ENCODE results near the gene SLC17A7. TPM values are rescaled to one million over a fixed set of nuclear protein-coding genes. Genes with fewer than 3 reads are reported as not detected.

SLC17A7 gene
- total RNA-seq, 1 experiment from 2014 or later, result 1.6 TPM

GRCh38 chr19:49418511-49418910 lies 22.8 kb downstream of the SLC17A7 start (continued):
- TF ChIP-seq ERG (CRISPR knock-in tag; IDR thresholded peaks at IDR 0.05) (no peak), ESRRA (CRISPR knock-in tag; IDR thresholded peaks at IDR 0.05; ENCODE audit: borderline replicate concordance) (no peak), CBFB (CRISPR knock-in tag; IDR thresholded peaks at IDR 0.05; ENCODE audit: low read depth) (no peak), GTF2I (CRISPR knock-in tag; conservative IDR thresholded peaks at IDR 0.05) (no peak), ATF3 (CRISPR knock-in tag; conservative IDR thresholded peaks at IDR 0.05) (no peak), ATF2 (CRISPR knock-in tag; IDR thresholded peaks at IDR 0.05; ENCODE audit: borderline replicate concordance, low read depth) (no peak), ELF4 (CRISPR knock-in tag; IDR thresholded peaks at IDR 0.05; ENCODE audit: low read depth) (no peak), ZSCAN18 (CRISPR knock-in tag; IDR thresholded peaks at IDR 0.05) (no peak), JUN (CRISPR knock-in tag; IDR thresholded peaks at IDR 0.05) (no peak), ZNF512 (CRISPR knock-in tag; IDR thresholded peaks at IDR 0.05; ENCODE audit: borderline replicate concordance) (no peak)

GRCh38 chr19:49417088-49417487 lies 24.2 kb downstream of the SLC17A7 start:
- Mint-ChIP-seq H3K27me3 (ENCODE audit: low read depth) (peaks cover 40% of the 10 kb centered on the region), H3K27ac (no peak overlapping the region), H3K36me3 (no peaks in the 10 kb centered on the region), H3K9me3 (no peaks in the 10 kb centered on the region), H3K4me3 (no peak overlapping the region), H3K4me1 (peaks cover 71% of the 10 kb centered on the region)
- DNase-seq (ENCODE audit: low spot score) (peak; percentile 70), ATAC-seq (peak; percentile 55)
- CTCF ChIA-PET, result interaction anchor here (0.7 to 8.4 kb wide), 29 partner anchors 8 to 423 kb away, joined by 3 to 120 read pairs (median 5); partner anchors contain the start of genes DKKL1, KASH5, RUVBL2 and SLC17A7
- POLR2A ChIA-PET, result interaction anchor here (0.6 to 2.0 kb wide), 5 partner anchors 14 to 260 kb away, joined by 3 to 13 read pairs (median 3); partner anchors contain the start of genes PRMT1 and TEAD2
- 0 out of 2 replicates have a peak, but pooled peaks have one; percentile 33 for TF ChIP-seq E2F5 (CRISPR knock-in tag; IDR thresholded peaks at IDR 0.05)
- no peak for TF ChIP-seq SOX15 (CRISPR knock-in tag; IDR thresholded peaks at IDR 0.05)
- no peak for TF ChIP-seq CTCF (IDR thresholded peaks at IDR 0.05)

GRCh38 chr19:49415810-49416200 lies 25.5 kb downstream of the SLC17A7 start:
- Mint-ChIP-seq H3K27ac (no peak overlapping the region; the same call in 1 of the 2 replicates), H3K9me3 (no peaks in the 10 kb centered on the region), H3K4me1 (peaks cover 61% of the 10 kb centered on the region), H3K27me3 (ENCODE audit: low read depth) (peaks cover 32% of the 10 kb centered on the region), H3K36me3 (no peaks in the 10 kb centered on the region), H3K4me3 (no peak overlapping the region)
- POLR2A ChIA-PET, result interaction anchor here (0.6 kb wide), 1 partner anchor 15 kb away, joined by 5 read pairs; no protein-coding TSS in a partner anchor
- CTCF ChIA-PET, result interaction anchor here (0.8 to 8.4 kb wide), 7 partner anchors 11 to 190 kb away, joined by 3 to 120 read pairs (median 12); partner anchors contain the start of genes DKKL1 and KASH5
- ATAC-seq (no peak), DNase-seq (ENCODE audit: low spot score) (no peak)
- TF ChIP-seq ESRRA (CRISPR knock-in tag; IDR thresholded peaks at IDR 0.05; ENCODE audit: borderline replicate concordance) (no peak), JUN (CRISPR knock-in tag; IDR thresholded peaks at IDR 0.05) (no peak), FOXP1 (CRISPR knock-in tag; IDR thresholded peaks at IDR 0.05; ENCODE audit: borderline replicate concordance) (no peak), NR1H2 (CRISPR knock-in tag; IDR thresholded peaks at IDR 0.05) (no peak), NFYB (CRISPR knock-in tag; conservative IDR thresholded peaks at IDR 0.05; ENCODE audit: low read depth) (no peak), ZNF219 (CRISPR knock-in tag; IDR thresholded peaks at IDR 0.05; ENCODE audit: borderline replicate concordance) (no peak), NR2C2 (CRISPR knock-in tag; IDR thresholded peaks at IDR 0.05) (no peak), ZNF396 (CRISPR knock-in tag; IDR thresholded peaks at IDR 0.05; ENCODE audit: borderline replicate concordance) (no peak), AR (CRISPR knock-in tag; IDR thresholded peaks at IDR 0.05) (no peak), ZNF232 (CRISPR knock-in tag; IDR thresholded peaks at IDR 0.05) (no peak), EMX1 (CRISPR knock-in tag; IDR thresholded peaks at IDR 0.05) (no peak)

Measured in WTC11 (cell line).